Sciatic nerve (tissue), 2 donors: Measurements from ENCODE around the gene OSER1. TPM values are rescaled to one million over a fixed set of nuclear protein-coding genes. Genes with fewer than 3 reads are reported as not detected.
"Not testable (repeated sequence)": the region's sequence is repeated elsewhere in the genome, so short reads cannot be mapped to it uniquely, and the experiment has no call there.

Source experiments
- ATAC-seq: fragments of 200-7000 bp; cut with Tn5 transposase; one replicate; pipeline ENCODE4 v1.9.1; 2020; ENCODE audit warnings: mild to moderate bottlenecking, moderate library complexity
- DNase-seq: peaks from one replicate; pipeline ENCODE4 v3.0.0-alpha.2; 2020; ENCODE audit warnings: low spot score
- intact Hi-C: fragments of 100-400 bp; cut with DNase I; formaldehyde crosslinking; loops from one replicate; pipeline ENCODE4 v1.14.2; 2022
- total RNA-seq: library from RNA; stranded (reverse); fragmentation: NEBNext Ultra II Directional; extraction: Animal tissue kit (Norgen Biotek cat#: 25700); gene quantifications from one replicate; pipeline ENCODE4 v1.2.1, GENCODE V29; 2021
- donor health status: DM: no; HTN: no; CAD: no.
- donor health status: DM: no; HTN: no; CAD: no.

OSER1 gene
- 34.1 TPM for total RNA-seq

GRCh38 chr20:44210406-44211176 lies at the start of gene OSER1:
Gene OSER1 (minus strand): TSS chr20:44210771. CDS start chr20:44206957, 3,814 bp downstream.
- intact Hi-C loops: loop anchor here (10.0 kb wide), 1 partner anchor 104 kb away; the partner anchor contains the start of gene FITM2
- ATAC-seq (peak; percentile 98), DNase-seq (peak; percentile 98)

GRCh38 chr20:44258226-44258890 lies 47.8 kb upstream of the OSER1 start:
- intact Hi-C loops: no loop called here
- ATAC-seq: no peak

GRCh38 chr20:44256961-44257360 lies 46.4 kb upstream of the OSER1 start:
- no peak for DNase-seq
- intact Hi-C loops: no loop called here
- ATAC-seq: no peak

More at GRCh38 chr20:44258226-44258890, 47.8 kb upstream of the OSER1 start:
- no peak for DNase-seq

GRCh38 chr20:44255942-44256341 lies 45.4 kb upstream of the OSER1 start:
- ATAC-seq (no peak), DNase-seq (no peak)
- intact Hi-C loops: no loop called here

- DNase-seq (no peak), ATAC-seq (no peak)
- intact Hi-C loops: no loop called here
Observed at GRCh38 chr20:44254073-44254472, 43.5 kb upstream of the OSER1 start.

- ATAC-seq: no peak
- DNase-seq: no peak
- intact Hi-C loops: no loop called here
Observed at GRCh38 chr20:44253528-44253927, 43.0 kb upstream of the OSER1 start.

- ATAC-seq (no peak), DNase-seq (no peak)
- intact Hi-C loops: no loop called here
Observed at GRCh38 chr20:44251284-44251683, 40.7 kb upstream of the OSER1 start.

- intact Hi-C loops: no loop called here
- no peak for DNase-seq
- no peak for ATAC-seq
Observed at GRCh38 chr20:44248410-44248759, 37.8 kb upstream of the OSER1 start.

- ATAC-seq: peak; percentile 48
- no peak for DNase-seq
- intact Hi-C loops: no loop called here
Observed at GRCh38 chr20:44247586-44248409, 37.2 kb upstream of the OSER1 start.

- intact Hi-C loops: no loop called here
- no peak for DNase-seq
- ATAC-seq: no peak
Observed at GRCh38 chr20:44247131-44247571, 36.6 kb upstream of the OSER1 start, which contains the start of gene GDAP1L1. Gene GDAP1L1 (plus strand): TSS chr20:44247308. CDS start chr20:44247335, 27 bp downstream.

GRCh38 chr20:44245977-44246376 lies 35.4 kb upstream of the OSER1 start:
- intact Hi-C loops: no loop called here
- ATAC-seq: no peak
- no peak for DNase-seq

- intact Hi-C loops: no loop called here
- DNase-seq (no peak), ATAC-seq (no peak)
Observed at GRCh38 chr20:44241796-44242195, 31.2 kb upstream of the OSER1 start.

- ATAC-seq, DNase-seq, intact Hi-C loops: not testable (repeated sequence)
Observed at GRCh38 chr20:44236840-44237239, 26.3 kb upstream of the OSER1 start.

- DNase-seq: no peak
- no peak for ATAC-seq
- intact Hi-C loops: no loop called here
Observed at GRCh38 chr20:44235702-44236101, 25.1 kb upstream of the OSER1 start.

GRCh38 chr20:44234566-44235317 lies 24.2 kb upstream of the OSER1 start:
- DNase-seq (no peak), ATAC-seq (no peak)
- intact Hi-C loops: no loop called here

GRCh38 chr20:44233436-44234016 lies 23.0 kb upstream of the OSER1 start:
- ATAC-seq (no peak), DNase-seq (no peak)
- intact Hi-C loops: no loop called here

- intact Hi-C loops, DNase-seq, ATAC-seq: not testable (repeated sequence)
Observed at GRCh38 chr20:44232469-44232856, 21.9 kb upstream of the OSER1 start.

GRCh38 chr20:44231713-44232468 lies 21.3 kb upstream of the OSER1 start:
- intact Hi-C loops: no loop called here
- DNase-seq (no peak), ATAC-seq (no peak)
